Neuronal stem cell (in vitro differentiated cells): ENCODE results near the gene PCDHA5.
"Not testable (repeated sequence)": the region's sequence is repeated elsewhere in the genome, so short reads cannot be mapped to it uniquely, and the experiment has no call there.

Experiments used
- DNase-seq: peaks from one replicate; pipeline ENCODE4 v3.0.0-alpha.2; 2013; ENCODE audit warnings: low spot score
- H2AFZ ChIP-seq: one replicate; pipeline ENCODE4 v1.6.1; 2013; ENCODE audit warnings: mild to moderate bottlenecking, low read length, inconsistent platforms
- H2AK5ac ChIP-seq: 2 replicates; pipeline ENCODE4 v1.6.1; 2013; ENCODE audit warnings: low read depth, mild to moderate bottlenecking, inconsistent platforms, low read length, moderate library complexity, mixed read lengths
- H2BK120ac ChIP-seq: 2 replicates; pipeline ENCODE4 v1.6.1; 2013; ENCODE audit warnings: low read depth, mild to moderate bottlenecking, inconsistent platforms, low read length, moderate library complexity, mixed read lengths
- H2BK12ac ChIP-seq: one replicate; pipeline ENCODE4 v1.6.1; 2013; ENCODE audit warnings: low read length, inconsistent platforms
- H2BK15ac ChIP-seq: 2 replicates; pipeline ENCODE4 v1.6.1; 2013; ENCODE audit warnings: mild to moderate bottlenecking, low read length, inconsistent platforms, mixed read lengths
- H2BK5ac ChIP-seq: one replicate; pipeline ENCODE4 v1.6.1; 2013; ENCODE audit warnings: inconsistent platforms, mild to moderate bottlenecking, low read length, moderate library complexity
- H3K14ac ChIP-seq: one replicate; pipeline ENCODE4 v1.6.1; 2013; ENCODE audit warnings: low read length, inconsistent platforms
- H3K18ac ChIP-seq: 2 replicates; pipeline ENCODE4 v1.6.1; 2013; ENCODE audit warnings: low read length, inconsistent platforms
- H3K23ac ChIP-seq: 2 replicates; pipeline ENCODE4 v1.6.1; 2013; ENCODE audit warnings: low read depth, mild to moderate bottlenecking, mixed read lengths, low read length, inconsistent platforms; ENCODE audit not compliant: poor library complexity
- H3K27ac ChIP-seq: replicated peaks from 3 replicates; pipeline ENCODE4 v1.5.1; 2013; ENCODE audit warnings: low read length, inconsistent platforms
- H3K27me3 ChIP-seq, 3 experiments: 2 replicates each; pipeline ENCODE4 v1.6.1; 2013; ENCODE audit warnings: low read length in 3 of 3, mild to moderate bottlenecking in 2 of 3, inconsistent platforms in 1 of 3, low read depth in 1 of 3, mixed read lengths in 1 of 3, moderate library complexity in 1 of 3; ENCODE audit not compliant: control insufficient read depth in 3 of 3, insufficient read depth in 3 of 3
- H3K36me3 ChIP-seq, 2 donors: replicated peaks in 1 of 2; 2 replicates each; pipeline ENCODE4 v1.6.1; 2013; ENCODE audit warnings: low read length in 2 of 2; ENCODE audit not compliant: control insufficient read depth in 2 of 2, insufficient read depth in 2 of 2
- H3K4ac ChIP-seq: 2 replicates; pipeline ENCODE4 v1.6.1; 2013; ENCODE audit warnings: inconsistent platforms, mild to moderate bottlenecking, low read length, moderate library complexity
- H3K4me1 ChIP-seq, 2 donors: 1 replicate in 1 of 2; 2 replicates in 1 of 2; pipeline ENCODE4 v1.6.1; 2013; ENCODE audit warnings: low read length in 2 of 2, low read depth in 1 of 2; ENCODE audit not compliant: control insufficient read depth in 2 of 2, insufficient read depth in 1 of 2
- H3K4me2 ChIP-seq: one replicate; pipeline ENCODE4 v1.6.1; 2013; ENCODE audit warnings: mild to moderate bottlenecking, low read length, inconsistent platforms; ENCODE audit not compliant: insufficient read depth, poor library complexity, severe bottlenecking
- H3K4me3 ChIP-seq, 2 donors: 2 replicates each; pipeline ENCODE4 v1.5.1; 2013; ENCODE audit warnings: low read length in 2 of 2, mild to moderate bottlenecking in 2 of 2, inconsistent platforms in 1 of 2, moderate library complexity in 1 of 2
- H3K79me1 ChIP-seq: one replicate; pipeline ENCODE4 v1.6.1; 2013; ENCODE audit warnings: low read depth, mild to moderate bottlenecking, inconsistent platforms, low read length, moderate library complexity
- H3K9ac ChIP-seq: one replicate; pipeline ENCODE4 v1.6.1; 2013; ENCODE audit warnings: mild to moderate bottlenecking, low read depth, low read length, inconsistent platforms; ENCODE audit not compliant: poor library complexity
- H3K9me3 ChIP-seq, 2 donors: replicated peaks in 1 of 2; 2 replicates each; pipeline versions ENCODE3 to v1.6.1; 2013; ENCODE audit warnings: low read length in 2 of 2, mild to moderate bottlenecking in 2 of 2, inconsistent platforms in 1 of 2, low read depth in 1 of 2, mixed read lengths in 1 of 2, moderate library complexity in 1 of 2; ENCODE audit not compliant: control insufficient read depth in 2 of 2, insufficient read depth in 1 of 2
- H4K8ac ChIP-seq: one replicate; pipeline ENCODE4 v1.6.1; 2013; ENCODE audit warnings: low read depth, mild to moderate bottlenecking, inconsistent platforms, low read length, moderate library complexity
- H4K91ac ChIP-seq: one replicate; pipeline ENCODE4 v1.6.1; 2013; ENCODE audit warnings: low read length, low read depth, mild to moderate bottlenecking, inconsistent platforms; ENCODE audit not compliant: poor library complexity
- WGBS, 2 donors: extraction: QIAGEN DNeasy Blood & Tissue Kit; methylation state at CpG; one replicate each; pipeline ENCODE4 v1.1.7; 2013; ENCODE audit warnings: missing lambda C conversion rate in 2 of 2, mixed read lengths in 1 of 2; ENCODE audit not compliant: insufficient read length in 2 of 2, insufficient replicate concordance in 1 of 2; ENCODE audit errors: extremely low coverage in 2 of 2; 5-methylcytosine and 5-hydroxymethylcytosine counted together

The PCDHA5 gene

GRCh38 chr5:140834439-140835008 is 13.1 kb downstream of the PCDHA5 start:
- H3K27me3 ChIP-seq, DNase-seq, H3K4me3 ChIP-seq: not testable (repeated sequence)

GRCh38 chr5:140835622-140836510 is 14.5 kb downstream of the PCDHA5 start:
- DNase-seq, result no peak
- H4K91ac ChIP-seq, result no peak overlapping the region
- no peak overlapping the region for H2AK5ac ChIP-seq
- H3K36me3 ChIP-seq, result peaks cover 10 to 48% of the 10 kb centered on the region in 2 donors
- H2AFZ ChIP-seq, result no peak overlapping the region
- H3K4me3 ChIP-seq, result peak overlapping the region in 1 of 2 donors; percentile 68
- no peak overlapping the region for H3K27ac ChIP-seq
- no peaks in the 10 kb centered on the region for H3K4me1 ChIP-seq
- peak overlapping the region; percentile 22 for H2BK12ac ChIP-seq
- H2BK5ac ChIP-seq, result no peak overlapping the region
- H4K8ac ChIP-seq, result no peak overlapping the region
- no peaks in the 10 kb centered on the region for H3K27me3 ChIP-seq
- no peak overlapping the region for H2BK120ac ChIP-seq
- H3K4me2 ChIP-seq, result no peak overlapping the region
- peak overlapping the region; percentile 56 for H3K14ac ChIP-seq
- no peak overlapping the region for H2BK15ac ChIP-seq
- no peak overlapping the region for H3K9ac ChIP-seq
- peaks cover 3% of the 10 kb centered on the region for H3K79me1 ChIP-seq
- no peak overlapping the region for H3K18ac ChIP-seq
- no CpG with 5 or more reads among the region's 103 CpGs for WGBS, 2 donors
- H3K9me3 ChIP-seq, result peaks cover 10 to 70% of the 10 kb centered on the region in 2 donors
- H3K23ac ChIP-seq, result peak overlapping the region; percentile 95
- no peak overlapping the region for H3K4ac ChIP-seq

More at GRCh38 chr5:140834439-140835008, 13.1 kb downstream of the PCDHA5 start:
- not testable (repeated sequence) for H2BK12ac ChIP-seq, H3K9ac ChIP-seq, H3K4me1 ChIP-seq, H2AK5ac ChIP-seq, H3K4me2 ChIP-seq, H3K14ac ChIP-seq, H3K79me1 ChIP-seq, H4K8ac ChIP-seq, H2AFZ ChIP-seq, H4K91ac ChIP-seq, H2BK5ac ChIP-seq, H3K27ac ChIP-seq, H2BK120ac ChIP-seq, H3K4ac ChIP-seq, H3K23ac ChIP-seq, H3K18ac ChIP-seq, H2BK15ac ChIP-seq
- no CpG with 5 or more reads among the region's 38 CpGs for WGBS, 2 donors
- H3K9me3 ChIP-seq, result peaks cover 16 to 74% of the 10 kb centered on the region in 2 donors
- peaks cover 12 to 51% of the 10 kb centered on the region in 2 donors for H3K36me3 ChIP-seq

- H3K27me3 ChIP-seq, result no peaks in the 10 kb centered on the region
- no peak within 1 kb of the TSS for H3K9ac ChIP-seq
- no peak within 1 kb of the TSS for H4K8ac ChIP-seq
- peaks cover under 1 to 21% of the 10 kb centered on the region in 2 donors for H3K36me3 ChIP-seq
- H2AK5ac ChIP-seq, result no peak within 1 kb of the TSS
- no peak within 1 kb of the TSS for H3K27ac ChIP-seq
- H2BK15ac ChIP-seq, result no peak within 1 kb of the TSS
- no CpG with 5 or more reads among the region's 47 CpGs for WGBS, 2 donors
- no peak within 1 kb of the TSS for H2AFZ ChIP-seq
- no peak within 1 kb of the TSS for H3K14ac ChIP-seq
- H2BK5ac ChIP-seq, result no peak within 1 kb of the TSS
- DNase-seq, result no peak
- no peak within 1 kb of the TSS for H3K4ac ChIP-seq
- no peak within 1 kb of the TSS for H3K18ac ChIP-seq
- H2BK120ac ChIP-seq, result no peak within 1 kb of the TSS
- no peak within 1 kb of the TSS for H3K4me2 ChIP-seq
- H3K4me3 ChIP-seq, result peak within 1 kb of the TSS; percentile 35 to 63
- H4K91ac ChIP-seq, result no peak within 1 kb of the TSS
- peaks cover 4 to 53% of the 10 kb centered on the region in 2 donors for H3K9me3 ChIP-seq
- H3K4me1 ChIP-seq, result no peaks in the 10 kb centered on the region
- H3K23ac ChIP-seq, result no peak within 1 kb of the TSS
- no peak within 1 kb of the TSS for H2BK12ac ChIP-seq
- H3K79me1 ChIP-seq, result peaks cover under 1% of the 10 kb centered on the region
Observed at GRCh38 chr5:140840978-140841962, 19.9 kb downstream of the PCDHA5 start, which contains the start of gene PCDHA8. PCDHA8 (plus strand) TSS chr5:140841187; CDS start chr5:140841322, 135 bp downstream.
